Fibroblast of skin of left biceps (primary cell): ENCODE results near the gene B3GALNT1.
"Not testable (repeated sequence)": the region's sequence is repeated elsewhere in the genome, so short reads cannot be mapped to it uniquely, and the experiment has no call there.

Experiments
- DNase-seq, 2 experiments: peaks; one replicate each; pipeline ENCODE4 v3.0.0-alpha.2; 2013; ENCODE audit warnings: low read depth in 2 of 2

Gene B3GALNT1

DNA sequence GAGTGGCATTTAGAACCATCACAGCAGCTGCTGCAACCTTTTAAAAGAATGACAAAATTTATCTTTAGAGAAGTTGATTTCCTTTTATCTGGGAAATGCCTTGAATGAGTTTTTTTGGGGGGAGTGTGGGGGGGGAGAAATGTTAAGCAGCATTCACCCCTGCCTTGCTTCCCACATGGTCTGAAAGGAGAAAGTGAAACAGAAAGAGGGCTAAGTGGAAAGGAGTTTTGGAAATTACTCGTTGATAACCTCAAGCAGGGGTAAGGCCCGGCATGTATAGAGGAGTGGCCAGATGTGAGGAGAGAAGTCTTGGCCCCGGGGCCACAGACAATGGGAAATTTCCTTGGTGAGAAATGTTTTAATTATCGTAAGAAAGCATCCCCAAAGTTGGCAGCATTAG is 23.5 kb downstream of the B3GALNT1 start:
- no peak for DNase-seq

DNA sequence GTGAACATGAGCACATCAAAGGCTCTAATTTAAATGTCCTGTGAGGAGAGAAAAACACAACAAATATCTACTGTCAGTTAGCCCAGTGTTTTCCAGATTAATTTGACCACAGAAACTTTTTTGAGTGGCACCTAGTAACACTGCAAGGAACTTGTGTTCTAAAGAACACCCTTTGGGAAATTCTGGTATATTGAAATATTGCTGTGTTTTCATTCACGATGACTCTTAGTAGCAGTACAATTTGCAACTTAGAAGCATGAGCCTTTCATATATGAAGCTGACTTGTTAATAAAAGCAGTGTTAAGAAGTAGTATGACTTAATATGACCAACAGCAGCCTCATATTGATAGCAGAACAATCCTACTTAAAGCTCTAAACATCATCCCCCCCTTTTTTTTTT is 32.0 kb downstream of the B3GALNT1 start:
- no peak for DNase-seq

DNA sequence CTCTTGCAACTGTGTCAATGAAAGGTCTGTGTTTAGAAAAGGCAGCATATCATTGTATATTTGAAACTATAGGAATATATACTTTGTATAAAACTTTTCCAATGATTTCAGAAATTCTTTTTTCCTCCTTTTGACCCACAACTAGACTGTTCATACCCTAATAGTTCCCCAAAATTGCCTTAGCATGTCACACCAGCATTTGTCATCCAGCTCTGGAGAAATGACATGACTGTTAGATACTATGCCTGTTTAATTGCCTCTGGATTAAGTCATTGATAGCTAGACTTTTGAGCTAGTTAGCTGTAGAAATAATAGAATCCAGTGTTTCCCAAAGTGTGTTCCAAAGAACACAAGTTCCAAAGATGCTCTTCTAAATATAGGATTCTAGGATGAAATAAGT is 32.4 kb downstream of the B3GALNT1 start:
- no peak for DNase-seq

DNA sequence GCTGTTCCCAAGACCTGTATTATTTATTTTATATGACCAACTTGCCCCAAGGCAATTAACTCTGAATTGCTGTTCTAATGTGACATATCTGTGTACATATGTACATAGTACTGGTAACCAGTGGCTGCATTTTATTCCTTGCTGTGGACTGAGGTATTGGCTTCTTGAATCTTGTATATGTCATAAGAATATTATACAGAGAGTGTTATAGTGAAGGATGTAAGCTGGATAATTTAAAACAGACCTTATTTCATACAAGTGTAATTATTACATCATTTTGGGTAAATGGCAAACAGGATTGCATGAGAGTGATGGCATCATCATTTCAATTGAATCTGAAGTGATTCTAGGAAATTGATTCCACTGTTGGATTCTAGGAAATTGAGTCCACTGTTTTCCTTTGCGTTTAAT is 32.9 kb downstream of the B3GALNT1 start:
- DNase-seq: no peak

DNA sequence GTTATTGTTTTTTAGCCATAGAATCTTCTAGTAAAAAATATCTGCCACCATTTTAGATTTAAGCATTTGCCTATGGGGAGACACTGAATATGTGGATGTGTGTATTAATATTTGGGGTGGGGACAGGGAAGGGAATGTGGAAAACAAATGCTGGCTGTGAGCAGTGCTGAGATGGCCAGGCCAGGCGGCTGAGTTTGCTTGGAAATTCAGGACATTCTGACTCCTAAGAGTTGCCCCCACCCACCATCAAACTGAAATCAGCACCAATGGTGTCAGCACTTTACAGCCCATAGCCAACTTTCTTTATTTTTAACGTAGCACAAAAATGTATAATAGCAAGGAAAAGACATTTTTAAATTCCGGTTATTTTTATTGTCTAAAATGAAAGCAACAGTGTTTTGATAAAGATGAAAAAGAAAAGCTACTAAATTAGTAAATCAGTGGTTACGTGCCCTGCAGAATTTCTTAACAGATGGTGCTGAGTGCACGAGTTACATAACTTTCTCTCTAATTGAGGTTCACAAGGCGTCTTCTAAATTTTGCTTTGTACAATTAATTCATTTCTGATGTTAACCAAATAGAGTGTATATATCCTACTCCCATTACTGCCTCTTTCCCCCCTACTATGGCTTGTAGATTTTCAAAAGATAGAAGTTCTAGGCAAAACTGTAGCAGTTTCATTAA is 34.0 kb downstream of the B3GALNT1 start:
- no peak for DNase-seq

DNA sequence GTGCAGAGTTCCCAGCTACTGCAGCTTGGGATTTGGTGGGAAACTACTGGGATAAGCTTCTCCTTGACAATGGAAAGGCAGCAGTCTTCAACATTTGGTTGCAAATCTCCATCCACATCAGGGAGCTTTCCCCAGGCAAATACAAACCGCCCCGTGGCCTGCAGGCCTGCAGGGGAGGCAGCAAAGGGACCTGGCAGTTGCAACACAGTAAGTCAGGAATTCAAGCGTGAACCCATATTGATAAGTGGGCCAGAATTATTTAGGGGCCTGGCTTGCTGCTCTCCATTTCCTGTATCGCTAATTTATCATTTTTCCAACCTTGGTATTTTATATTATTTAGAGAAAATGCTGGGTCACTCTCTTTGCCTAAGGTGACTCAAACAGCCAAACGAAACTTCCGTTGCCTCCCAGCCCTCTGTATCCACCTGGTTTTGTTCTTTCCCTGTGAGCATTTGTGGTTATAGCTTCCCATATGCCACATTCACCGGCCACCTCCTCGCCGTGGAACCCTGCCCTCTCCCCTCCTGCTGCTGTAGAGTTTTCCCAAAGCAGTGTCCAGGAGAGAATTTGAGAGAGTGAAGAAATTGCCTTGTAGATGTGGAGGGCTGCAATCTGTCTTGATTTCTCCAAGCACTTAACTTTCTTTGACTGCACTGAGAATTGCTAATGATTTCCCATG is 34.8 kb downstream of the B3GALNT1 start:
- no peak for DNase-seq

DNA sequence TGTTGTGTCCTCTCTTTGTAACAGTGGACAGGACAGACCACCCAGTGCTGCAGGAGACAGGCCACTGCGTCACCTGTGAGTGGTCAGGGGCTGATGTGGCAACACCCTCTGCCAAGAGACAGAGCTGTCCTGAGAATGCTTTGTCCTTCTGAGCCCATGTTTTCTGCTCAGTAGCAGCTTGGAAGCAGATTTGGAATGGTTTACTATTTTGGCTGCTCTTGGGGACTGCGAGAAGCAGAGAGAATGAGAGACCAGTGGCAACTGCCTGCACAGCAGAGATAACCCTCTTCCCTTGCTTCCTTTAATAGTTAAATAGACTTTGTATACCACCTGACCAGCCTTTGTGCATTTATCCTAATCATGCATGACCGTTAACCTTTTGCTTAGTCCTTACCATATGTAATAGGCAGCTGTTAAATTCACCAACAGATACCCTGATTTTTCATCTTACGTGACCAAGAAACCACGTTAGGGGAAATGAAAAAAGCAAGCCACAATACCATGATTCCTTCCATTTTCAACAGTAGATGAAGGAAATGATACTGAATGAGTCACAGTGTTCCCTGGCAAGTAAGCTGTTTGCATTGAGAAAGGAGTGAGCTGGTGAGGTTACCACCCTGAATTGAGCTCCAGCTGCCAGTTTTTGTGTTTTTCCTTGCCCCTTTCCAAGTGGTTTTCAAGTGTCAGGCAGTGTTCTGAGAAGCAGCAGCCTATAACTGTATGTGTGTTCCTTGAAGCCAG is 35.5 kb downstream of the B3GALNT1 start:
- DNase-seq: no peak

DNA sequence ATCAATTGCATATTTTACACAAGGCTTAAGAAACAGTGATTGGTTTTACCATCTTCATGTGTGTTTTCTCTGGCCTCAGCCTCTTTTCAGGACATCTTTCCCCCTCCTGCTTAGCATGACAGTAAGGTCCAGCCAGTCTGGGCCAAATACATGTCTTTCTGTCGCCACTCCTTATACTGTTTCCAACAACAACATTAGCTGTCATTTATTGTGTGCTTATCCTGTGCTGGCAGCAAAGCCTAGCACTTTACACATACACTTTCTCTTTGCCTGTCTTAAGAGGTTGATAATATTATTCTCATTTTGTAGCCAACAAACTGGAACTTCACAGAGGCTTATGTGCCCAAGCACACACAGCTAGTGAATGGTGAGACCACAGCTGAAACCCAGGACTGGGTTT is 37.8 kb downstream of the B3GALNT1 start:
- no peak for DNase-seq

DNA sequence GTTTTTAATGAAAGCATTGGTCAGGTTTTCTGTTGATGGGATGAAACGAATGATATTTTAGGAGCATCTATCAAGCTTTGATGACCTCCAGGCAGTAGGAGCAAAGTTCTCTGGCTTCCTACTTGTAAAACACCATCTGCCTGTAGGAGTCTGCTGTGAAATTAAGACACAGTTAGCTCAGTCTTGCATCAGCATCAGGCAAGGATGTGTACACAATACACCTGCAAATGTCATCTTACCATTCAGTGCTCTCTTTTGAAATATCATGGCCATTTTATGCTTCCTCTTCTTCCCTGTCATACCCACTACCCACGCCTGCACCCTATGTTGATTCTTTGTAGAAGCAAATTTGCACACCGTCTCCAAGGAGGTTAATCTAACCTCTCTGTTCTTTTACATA is 38.2 kb downstream of the B3GALNT1 start:
- DNase-seq: no peak

DNA sequence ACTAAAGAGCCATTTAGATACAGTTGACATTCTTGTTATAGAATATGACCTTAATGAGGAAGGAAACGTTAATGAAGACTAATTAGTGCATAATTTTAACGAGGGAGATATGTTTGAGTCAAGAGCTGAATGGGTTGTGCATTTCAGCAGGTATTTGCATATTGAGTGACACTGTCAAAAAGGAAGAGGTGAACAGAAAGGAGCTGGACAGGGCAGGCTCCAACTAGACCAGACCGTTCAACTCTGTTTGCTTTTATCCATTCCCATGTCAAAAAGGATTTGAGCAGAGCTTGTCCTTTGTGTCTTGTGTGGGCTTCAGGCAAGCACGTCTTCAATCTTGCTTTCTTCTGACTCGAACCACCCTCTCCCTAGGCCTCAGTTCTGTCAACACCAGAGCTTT is 40.7 kb downstream of the B3GALNT1 start:
- no peak for DNase-seq

DNA sequence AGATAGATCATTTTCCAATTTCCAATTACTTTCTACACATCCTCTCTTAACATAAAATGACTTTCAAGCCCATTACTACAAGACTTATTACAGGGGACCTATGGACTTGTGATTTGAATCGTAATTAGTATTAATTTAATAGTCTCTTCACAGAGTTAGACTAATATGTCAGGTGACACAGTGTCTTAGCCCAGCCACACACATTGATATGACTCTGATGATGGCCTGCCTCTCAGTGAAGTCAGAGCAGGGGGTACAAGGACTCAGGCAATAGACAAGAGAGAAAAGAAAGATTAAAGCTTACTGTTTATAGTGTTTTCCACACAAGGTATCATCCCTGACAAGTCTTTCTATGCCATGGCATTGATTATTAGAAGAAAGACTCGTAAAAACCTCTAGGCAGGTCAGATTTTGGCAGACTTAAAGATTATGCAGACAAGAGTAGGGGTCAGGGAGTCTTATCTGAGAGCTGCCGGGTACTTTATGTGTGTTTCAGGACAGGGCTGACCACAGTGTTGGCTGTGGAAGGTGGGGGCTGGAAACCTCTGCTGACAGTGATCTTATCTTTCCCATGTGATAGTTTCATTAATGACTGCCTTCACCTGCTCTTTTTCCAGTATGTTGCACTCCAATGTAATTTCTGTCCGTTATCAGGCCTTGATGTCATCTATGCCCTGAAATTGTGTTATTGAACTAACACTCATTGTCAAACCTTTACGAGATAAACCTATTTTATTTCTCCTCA is 50.1 kb downstream of the B3GALNT1 start:
- DNase-seq: no peak

DNA sequence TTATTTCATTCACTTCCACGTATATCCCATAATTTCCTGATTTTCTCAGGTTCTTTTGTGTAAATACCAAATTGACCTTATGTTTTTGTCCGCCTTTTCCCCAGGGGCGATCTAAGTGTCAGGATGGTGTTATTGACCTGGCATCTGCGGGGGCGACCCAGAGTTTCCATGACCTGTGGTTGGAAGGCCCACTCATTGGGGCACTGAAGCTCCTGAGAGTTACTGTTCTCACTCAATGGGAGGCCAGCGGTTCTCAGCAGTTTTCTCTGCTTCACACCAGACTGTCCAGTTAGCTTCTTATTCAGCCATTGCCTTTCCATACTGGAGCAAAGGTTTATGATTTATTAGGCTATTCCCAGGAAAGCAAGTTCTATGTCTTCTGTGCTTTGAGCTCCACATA is 53.3 kb downstream of the B3GALNT1 start:
- DNase-seq: no peak

DNA sequence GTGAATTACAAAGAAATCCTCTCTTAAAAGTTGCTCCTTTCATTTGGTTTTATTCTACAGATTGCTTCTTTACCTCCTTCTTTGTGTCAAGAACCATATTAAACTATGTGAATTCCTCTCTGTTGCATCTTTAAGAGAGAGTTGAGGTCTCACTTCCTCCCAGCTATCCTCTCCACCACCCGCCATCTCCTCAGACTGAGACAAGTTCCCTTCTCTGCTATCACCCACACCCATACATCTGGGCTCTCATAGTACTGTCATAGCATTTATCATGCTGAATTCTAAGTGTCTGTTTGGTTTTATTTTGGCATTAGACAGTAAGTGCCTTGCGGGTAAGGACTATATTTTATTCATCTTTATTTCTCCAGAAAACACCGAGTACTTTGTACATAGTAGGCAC is 54.2 kb downstream of the B3GALNT1 start:
- DNase-seq: no peak

DNA sequence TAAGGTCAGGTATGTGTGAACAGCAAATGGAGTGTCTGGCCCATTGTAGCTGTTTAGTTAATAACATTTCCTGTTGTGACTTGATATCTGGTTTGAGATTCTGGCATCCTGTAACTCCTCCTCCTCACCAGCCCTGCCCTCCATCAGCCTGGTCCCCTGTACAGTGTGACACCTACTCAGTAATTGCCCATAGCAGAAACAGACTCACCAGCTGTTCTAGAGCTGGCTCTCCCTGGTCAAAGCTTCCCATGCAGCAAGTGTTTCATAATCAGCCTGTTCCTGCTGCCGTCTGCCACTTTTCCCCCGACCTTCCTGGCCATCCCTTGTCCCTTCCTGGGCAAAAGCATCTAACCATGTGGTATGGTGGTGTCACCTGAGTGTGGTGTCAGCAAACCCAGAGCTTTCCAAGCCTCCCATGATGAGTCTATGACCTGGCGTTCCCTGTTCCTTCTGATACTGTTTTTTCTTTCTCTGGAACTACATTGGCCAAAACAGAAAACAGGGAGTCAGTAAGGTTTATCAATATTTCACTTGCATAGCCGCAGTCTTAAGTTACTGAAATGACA is 55.4 kb downstream of the B3GALNT1 start:
- no peak for DNase-seq

DNA sequence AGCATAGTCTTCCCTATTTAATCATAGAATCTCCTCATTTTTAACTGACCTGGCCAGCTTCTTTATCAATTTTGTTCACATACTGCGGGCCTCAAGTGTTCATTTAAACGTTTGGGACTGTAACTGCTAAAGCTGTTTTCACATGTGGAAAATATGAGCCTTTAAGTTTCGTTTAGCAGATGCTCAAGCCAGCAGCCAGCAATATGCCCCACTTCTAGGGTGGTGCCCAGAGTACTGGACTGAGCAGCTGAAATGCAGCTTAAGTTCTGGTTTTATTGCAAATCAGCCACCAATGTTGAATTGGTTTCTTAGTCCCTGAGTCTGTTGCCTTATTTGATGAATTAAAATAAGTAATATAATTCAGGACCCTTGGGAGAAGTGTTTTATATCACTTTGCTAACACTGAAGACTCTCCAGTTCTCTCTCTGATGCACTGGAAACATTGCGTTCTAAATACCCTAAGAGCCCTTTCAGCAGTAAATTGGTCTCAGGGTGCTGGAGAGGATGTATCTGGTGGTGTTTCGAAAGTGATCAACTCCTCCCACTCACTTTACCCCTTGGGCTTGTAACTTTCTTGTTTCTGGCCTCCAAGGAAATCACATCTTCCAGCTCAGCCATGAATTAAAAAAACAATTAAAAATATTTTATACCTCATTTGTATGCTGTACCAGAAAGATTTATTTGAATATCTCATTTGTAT is 61.7 kb downstream of the B3GALNT1 start:
- no peak for DNase-seq

DNA sequence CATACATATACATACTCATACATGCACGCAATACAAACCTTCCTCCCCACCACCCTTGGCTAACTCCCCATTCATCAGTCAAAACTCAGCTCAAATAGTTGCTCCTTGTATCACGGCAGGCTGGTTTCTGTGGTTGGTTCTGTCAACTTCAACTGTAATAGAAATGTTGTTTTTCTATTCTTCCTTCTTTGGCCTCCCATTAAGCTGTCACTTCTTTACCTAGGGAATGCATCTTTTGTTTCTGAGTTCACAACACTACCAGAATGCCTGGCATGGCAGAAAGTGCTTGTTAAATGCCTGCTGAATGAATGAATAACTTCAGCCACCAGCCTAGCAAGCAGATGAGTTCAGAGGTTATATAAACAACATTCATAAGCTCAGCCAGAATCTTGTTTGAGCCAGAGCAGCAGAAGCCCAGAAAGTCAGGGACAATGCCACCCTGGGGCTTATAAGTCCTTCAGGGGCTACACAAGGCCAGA is 63.1 kb downstream of the B3GALNT1 start:
- DNase-seq: no peak

DNA sequence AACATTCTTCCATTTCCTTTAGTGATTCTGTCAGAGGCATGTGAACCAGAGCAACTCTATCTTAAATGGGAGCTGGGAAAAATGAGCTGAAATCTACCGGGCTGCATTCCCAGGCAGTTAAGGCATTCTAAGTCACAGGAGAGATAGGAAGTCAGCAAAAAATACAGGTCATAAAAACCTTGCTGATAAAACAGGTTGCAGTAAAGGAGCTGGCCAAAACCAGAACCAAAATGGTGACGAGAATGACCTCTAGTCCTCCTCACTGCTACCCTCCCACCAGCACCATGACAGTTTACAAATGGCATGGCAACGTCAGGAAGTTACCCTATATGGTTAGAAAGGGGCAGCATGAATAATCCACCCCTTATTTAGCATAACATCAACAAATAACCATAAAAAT is 66.4 kb downstream of the B3GALNT1 start:
- no peak for DNase-seq

DNA sequence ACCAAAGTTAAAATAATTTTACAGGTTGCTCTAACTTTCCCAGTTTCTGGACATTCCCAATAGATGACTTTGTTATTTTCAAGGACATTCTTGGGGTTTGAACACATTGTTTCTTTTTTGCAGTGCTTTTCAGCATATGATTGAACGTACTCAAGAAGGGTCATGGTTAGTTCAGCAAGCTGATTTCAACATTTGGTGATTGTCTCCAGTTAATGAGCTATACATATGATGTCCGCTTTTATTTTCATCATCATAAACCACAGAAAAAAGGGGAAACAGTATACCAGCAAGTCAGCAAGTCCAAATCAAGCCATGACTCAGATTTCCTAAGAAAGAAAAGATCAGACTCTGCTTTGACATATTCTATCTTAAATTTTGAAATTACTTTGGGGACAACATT is 69.4 kb downstream of the B3GALNT1 start:
- DNase-seq: peak; percentile 10 to 19

DNA sequence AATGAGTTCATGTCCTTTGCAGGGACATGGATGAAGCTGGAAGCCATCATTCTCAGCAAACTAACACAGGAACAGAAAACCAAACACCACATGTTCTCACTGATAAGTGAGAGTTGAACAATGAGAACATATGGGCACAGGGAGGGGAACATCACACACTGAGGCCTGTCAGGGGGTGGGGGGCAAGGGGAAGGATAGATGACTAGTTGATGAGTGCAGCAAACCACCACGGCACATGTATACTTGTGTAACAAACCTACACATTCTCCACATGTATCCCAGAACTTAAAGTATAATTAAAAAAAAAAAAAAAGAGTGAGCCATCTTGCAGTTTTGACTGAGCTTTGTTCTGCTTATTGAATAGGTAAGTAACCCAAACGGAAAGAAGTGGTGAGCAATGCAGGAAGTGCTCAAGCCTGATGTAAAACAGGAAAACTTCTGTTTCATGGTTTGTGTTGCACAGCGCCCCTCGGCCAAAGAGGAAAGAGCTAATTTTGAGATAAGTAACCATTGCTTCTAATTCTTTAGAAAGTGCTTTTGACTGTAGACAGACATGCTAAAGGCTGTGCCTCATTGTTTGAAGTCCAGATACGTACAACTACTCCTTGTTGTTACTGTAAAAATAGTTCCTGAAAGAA is 70.1 kb downstream of the B3GALNT1 start:
- not testable (repeated sequence) for DNase-seq
